Right renal cortex interstitium (tissue), 3 donors: ENCODE measurements around the gene SCAF4. TPM values are rescaled to one million over a fixed set of nuclear protein-coding genes. Genes with fewer than 3 reads are reported as not detected.
A peak's percentile ranks its signal among the peaks of the same experiment; 100 is the strongest.
"Not testable (repeated sequence)": the region's sequence is repeated elsewhere in the genome, so short reads cannot be mapped to it uniquely, and the experiment has no call there.

Source experiments
- DNase-seq, 3 donors: peaks; one replicate each; pipeline ENCODE4 v3.0.0-alpha.2; 2013; ENCODE audit warnings: low read depth in 3 of 3, low spot score in 2 of 3
- polyA plus RNA-seq, 3 donors: library from polyadenylated mRNA; unstranded; fragments of 120-200 nt; gene quantifications; one replicate each; pipeline ENCODE4 v1.2.1, GENCODE V29; 2013; ENCODE audit not compliant: insufficient read length in 3 of 3

SCAF4 gene
- polyA plus RNA-seq, 3 donors, result 31.9 to 37.5 (median 33.2) TPM

DNA sequence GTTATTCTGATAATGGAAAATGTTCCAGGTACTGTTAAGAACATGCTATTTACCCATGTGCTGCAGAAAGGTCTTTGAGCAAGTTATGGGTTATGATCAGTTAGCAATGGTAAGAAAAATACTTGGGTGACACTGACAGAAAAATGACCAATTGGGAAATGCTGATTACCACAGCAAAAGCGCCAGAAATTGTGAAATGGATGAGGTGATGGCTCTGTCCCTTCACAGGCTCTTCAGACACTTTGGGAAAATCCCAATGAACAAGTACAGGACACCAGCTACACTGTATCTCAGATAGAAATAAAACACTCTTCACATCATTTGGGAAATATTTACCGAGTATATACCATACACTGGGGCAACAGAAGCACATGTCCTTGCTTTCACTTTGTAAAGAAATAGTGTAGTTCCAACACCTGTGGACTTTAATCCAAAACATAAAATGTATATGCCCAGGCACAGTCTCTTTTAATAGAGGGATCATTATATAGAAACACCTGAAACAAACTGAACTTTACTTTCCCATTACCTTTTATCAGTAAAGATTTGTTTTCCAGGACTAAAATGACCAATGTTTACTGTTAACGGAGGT, 58.5 kb downstream of the SCAF4 start:
- DNase-seq, result no peak

DNA sequence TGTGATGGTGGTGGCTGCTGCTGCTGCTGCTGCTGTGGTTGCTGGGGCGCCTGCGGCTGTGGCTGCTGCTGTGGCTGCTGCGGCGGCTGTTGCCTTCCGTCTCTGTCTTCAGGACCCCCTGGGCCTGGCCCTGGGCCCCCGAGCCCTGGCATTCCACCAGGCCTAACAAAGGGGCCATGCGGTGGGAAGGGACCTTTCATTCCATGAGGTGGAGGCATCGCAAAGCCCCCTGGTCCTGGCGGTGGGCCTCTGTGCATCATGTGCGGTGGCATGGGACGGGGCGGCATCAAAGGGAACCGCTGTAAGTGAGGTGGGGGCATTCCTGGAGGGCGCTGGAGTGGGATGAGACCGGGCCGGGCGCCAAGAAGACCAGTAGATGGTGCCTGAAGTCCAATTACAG, 60.0 kb downstream of the SCAF4 start:
- DNase-seq, result no peak

DNA sequence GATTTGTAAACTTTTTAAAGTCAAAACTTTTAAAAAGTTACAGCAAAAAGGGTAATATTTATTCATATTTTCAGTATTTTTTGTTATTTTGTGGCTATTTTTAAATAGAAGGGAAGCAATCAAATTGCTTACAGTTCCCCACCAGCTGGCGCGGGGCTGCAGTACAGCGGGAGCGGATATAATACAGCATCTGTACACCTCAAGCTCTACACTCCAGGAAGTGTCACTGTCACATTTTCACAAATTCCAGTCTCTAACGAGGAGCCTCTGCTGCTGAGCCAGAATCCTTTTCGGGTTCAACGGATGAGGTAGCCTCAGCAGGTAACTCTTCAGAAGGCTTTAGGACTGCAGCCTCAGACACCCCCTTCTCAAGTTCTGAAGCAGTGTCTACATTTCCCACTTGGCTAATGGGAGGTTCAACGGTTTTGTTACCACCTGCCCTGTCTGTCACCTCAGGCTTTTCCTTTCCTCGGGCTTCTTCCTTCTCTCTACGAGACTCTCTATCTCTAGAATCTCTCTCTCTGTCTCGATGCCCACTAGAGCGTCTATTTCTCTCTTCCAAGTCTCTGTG, 60.7 kb downstream of the SCAF4 start:
- DNase-seq, result no peak

DNA sequence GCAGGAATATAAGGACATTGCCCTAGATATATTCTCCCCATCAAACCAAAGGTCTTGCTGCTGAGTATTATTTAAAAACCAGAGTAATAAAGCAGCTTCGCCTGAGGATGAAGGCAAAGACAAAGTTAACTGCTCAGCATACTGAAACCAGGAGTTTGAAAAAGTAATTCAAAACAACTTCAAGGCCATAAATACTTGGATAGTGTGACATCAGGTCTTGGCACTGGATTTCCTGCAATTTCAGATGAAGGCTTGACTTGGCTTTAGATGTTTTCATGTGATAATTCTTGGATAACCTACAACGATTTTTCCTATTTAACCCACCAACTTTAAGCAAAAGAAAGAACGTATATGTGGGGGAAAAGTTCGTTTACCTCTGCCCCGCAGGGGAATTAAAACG, 61.8 kb downstream of the SCAF4 start:
- DNase-seq, result no peak

DNA sequence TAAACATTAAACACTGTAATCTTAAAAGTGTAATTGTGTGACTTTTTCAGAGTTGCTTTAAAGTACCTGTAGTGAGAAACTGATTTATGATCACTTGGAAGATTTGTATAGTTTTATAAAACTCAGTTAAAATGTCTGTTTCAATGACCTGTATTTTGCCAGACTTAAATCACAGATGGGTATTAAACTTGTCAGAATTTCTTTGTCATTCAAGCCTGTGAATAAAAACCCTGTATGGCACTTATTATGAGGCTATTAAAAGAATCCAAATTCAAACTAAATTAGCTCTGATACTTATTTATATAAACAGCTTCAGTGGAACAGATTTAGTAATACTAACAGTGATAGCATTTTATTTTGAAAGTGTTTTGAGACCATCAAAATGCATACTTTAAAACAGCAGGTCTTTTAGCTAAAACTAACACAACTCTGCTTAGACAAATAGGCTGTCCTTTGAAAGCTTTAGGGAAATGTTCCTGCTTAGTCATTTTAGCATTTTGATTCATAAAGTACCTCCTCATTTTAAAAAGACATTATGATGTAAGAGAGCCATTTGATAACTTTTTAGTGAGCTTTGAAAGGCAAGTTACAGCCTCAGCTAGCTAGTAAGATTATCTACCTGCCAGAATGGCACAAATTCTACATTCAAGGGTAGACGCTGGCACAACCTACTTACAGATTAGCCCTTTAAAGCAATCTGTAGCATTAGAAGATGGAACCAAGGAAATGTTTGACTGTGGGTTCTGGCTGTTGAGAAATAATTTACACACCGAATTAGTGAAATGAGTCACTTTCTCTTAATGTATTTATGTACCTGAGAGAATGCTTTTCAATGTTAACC, 63.0 kb downstream of the SCAF4 start:
- DNase-seq, result no peak

DNA sequence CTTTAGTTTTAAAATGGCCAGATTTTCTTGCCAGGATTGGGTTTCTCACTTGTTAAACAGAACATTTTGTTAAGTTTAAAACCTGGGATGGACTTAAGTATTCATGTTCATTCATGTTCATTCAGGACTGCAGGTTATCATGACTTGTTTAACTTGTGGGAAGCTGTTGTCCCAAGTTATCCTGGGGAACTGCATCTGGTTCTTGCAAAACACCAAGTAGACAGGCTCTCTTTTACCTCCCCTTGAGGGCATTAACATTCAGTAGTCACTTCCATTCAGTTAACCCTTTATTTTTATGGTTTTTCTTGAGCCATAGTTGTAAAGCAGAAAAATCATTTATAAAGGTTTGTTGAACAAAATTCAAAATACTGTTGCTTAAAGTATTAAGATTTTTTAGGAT, 64.3 kb downstream of the SCAF4 start:
- no peak for DNase-seq

DNA sequence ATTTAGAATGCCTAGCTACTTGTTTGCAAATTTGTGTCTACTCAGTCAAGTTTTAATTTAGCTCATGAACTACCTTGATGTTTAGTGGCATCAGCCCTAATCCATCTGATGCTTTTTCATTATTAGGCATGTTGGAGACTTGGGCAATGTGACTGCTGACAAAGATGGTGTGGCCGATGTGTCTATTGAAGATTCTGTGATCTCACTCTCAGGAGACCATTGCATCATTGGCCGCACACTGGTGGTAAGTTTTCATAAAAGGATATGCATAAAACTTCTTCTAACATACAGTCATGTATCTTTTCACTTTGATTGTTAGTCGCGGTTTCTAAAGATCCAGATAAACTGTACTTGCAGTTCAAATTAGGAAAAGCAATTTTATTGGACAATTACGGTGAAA, 64.8 kb downstream of the SCAF4 start:
- no peak for DNase-seq

DNA sequence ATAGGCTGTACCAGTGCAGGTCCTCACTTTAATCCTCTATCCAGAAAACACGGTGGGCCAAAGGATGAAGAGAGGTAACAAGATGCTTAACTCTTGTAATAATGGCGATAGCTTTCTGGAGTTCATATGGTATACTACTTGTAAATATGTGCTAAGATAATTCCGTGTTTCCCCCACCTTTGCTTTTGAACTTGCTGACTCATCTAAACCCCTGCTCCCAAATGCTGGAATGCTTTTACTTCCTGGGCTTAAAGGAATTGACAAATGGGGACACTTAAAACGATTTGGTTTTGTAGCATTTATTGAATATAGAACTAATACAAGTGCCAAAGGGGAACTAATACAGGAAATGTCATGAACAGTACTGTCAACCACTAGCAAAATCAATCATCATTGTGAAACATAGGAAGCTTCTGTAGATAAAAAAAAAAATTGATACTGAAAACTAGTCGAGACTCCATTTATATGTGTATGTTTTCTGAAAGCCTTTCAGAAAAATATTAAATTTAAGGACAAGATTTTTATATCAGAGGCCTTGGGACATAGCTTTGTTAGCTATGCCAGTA, 65.4 kb downstream of the SCAF4 start:
- no peak for DNase-seq

DNA sequence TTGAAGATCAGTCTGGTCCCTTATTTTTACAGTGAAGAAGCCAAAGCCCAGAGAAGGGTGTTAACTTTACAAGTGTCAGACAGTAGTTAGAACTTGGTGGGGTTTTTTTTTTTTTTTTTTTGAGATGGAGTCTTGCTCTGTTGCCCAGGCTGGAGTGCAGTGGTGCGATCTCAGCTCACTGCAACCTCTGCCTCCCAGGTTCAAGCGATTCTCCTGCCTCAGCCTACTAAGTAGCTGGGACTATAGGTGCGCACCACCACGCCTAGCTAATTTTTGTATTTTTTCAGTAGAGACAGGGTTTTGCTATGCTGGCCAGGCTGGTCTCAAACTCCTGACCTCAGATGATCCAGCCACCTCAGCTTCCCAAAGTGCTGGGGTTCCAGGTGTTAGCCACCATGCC, 66.0 kb downstream of the SCAF4 start:
- DNase-seq, result not testable (repeated sequence)

DNA sequence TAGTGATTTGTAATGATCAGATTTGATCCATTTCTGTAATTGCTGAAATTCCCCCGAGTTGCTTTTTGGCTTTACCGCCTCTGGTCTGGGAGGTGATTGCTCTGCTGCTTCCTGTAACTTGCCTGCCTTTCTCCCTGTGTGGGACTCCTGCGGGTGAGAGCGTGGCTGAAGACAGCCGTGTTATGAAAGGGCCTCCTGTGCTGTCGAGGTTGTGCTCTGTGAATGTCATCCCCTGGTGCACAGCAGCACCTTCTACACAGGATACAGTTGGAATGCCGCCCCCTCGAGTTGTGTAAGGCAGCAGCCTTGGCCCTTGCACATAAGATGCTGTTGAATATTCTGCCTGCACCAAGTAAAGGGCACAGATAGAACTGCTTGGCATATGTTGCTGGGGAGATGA, 66.5 kb downstream of the SCAF4 start:
- DNase-seq, result no peak

DNA sequence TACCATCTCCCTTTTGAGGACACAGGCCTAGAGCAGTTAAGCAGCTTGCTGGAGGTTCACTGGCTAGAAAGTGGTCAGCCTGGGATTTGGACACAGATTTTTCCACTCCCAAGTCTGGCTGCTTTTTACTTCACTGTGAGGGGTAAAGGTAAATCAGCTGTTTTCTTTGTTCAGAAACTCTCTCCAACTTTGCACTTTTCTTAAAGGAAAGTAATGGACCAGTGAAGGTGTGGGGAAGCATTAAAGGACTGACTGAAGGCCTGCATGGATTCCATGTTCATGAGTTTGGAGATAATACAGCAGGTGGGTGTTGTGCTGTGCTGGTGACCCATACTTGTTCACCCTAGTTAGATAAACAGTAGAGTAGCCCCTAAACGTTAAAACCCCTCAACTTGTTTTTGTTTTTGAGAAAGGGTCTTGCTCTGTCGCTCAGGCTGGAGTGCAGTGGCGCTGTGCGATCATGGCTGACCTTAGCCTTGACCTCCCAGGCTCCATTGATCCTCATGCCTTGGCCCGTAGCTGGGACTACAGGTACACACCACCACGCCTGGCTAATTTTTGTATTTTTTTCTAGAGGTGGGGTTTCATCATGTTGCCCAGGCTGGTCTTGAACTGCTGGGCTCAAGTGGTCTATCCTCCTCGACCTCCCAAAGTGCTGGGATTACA, 68.2 kb downstream of the SCAF4 start:
- no peak for DNase-seq

DNA sequence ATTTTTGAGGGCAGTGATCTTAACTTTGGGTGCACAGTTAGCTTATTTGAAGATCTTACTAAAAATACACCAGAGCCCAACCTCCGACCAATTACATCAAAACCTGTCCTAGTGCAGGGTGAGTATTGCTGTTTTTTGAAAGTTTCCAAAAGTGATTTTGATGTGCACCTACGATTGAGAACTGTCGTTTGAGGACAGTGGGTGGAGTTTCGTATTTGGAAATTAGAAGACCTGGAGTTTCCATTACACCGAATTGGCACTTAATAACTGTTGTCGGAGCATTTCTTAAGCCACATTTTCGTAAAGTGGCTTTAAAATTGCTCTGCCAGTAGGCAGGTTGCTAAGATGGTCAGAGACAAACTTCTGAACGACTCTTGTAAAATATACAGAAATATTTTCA, 71.3 kb downstream of the SCAF4 start:
- DNase-seq, result no peak

DNA sequence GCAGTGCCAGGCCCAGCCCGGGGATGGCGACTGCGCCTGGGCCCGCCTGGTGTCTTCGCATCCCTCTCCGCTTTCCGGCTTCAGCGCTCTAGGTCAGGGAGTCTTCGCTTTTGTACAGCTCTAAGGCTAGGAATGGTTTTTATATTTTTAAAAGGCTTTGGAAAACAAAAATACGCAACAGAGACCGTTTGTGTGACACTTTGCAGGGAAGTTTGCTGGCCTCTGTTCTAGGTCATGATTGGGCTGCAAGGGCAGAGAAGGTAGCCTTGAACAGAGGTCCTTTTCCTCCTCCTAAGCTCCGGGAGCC, 71.7 kb downstream of the SCAF4 start:
- DNase-seq, result peak in 2 of 3 donors; percentile 23

DNA sequence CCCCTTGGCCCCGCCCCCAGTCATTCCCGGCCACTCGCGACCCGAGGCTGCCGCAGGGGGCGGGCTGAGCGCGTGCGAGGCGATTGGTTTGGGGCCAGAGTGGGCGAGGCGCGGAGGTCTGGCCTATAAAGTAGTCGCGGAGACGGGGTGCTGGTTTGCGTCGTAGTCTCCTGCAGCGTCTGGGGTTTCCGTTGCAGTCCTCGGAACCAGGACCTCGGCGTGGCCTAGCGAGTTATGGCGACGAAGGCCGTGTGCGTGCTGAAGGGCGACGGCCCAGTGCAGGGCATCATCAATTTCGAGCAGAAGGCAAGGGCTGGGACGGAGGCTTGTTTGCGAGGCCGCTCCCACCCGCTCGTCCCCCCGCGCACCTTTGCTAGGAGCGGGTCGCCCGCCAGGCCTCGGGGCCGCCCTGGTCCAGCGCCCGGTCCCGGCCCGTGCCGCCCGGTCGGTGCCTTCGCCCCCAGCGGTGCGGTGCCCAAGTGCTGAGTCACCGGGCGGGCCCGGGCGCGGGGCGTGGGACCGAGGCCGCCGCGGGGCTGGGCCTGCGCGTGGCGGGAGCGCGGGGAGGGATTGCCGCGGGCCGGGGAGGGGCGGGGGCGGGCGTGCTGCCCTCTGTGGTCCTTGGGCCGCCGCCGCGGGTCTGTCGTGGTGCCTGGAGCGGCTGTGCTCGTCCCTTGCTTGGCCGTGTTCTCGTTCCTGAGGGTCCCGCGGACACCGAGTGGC, 72.2 kb downstream of the SCAF4 start, which contains the start of gene SOD1:
Gene SOD1, plus strand, starts transcription at position 158 of the 723 bp plus-strand sequence. Its CDS starts 77 bp downstream, at position 235.
- peak; percentile 74 to 88 (median 81) for DNase-seq

DNA sequence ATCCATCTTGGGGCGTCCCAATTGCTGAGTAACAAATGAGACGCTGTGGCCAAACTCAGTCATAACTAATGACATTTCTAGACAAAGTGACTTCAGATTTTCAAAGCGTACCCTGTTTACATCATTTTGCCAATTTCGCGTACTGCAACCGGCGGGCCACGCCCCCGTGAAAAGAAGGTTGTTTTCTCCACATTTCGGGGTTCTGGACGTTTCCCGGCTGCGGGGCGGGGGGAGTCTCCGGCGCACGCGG, 72.7 kb downstream of the SCAF4 start:
- peak in 1 of 3 donors; percentile 40 for DNase-seq

DNA sequence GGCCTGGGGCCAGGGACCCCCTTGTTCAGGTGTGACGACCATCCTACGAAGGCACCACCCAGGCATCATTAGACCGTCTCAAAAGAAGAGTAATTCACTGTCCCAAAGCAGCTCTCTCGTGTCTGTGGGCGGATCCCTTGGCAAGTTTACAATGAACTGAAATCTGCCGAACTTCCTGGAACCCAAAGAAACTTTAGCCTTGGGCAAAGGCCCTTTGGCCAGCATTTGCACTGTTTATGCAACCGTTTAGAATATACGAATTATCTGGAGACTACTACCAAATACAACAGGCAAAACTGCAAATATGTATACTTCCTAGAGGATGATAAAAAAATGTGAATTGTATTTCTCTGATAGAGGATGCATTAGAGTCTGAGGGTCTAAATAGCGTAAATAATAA, 73.9 kb downstream of the SCAF4 start:
- no peak for DNase-seq

DNA sequence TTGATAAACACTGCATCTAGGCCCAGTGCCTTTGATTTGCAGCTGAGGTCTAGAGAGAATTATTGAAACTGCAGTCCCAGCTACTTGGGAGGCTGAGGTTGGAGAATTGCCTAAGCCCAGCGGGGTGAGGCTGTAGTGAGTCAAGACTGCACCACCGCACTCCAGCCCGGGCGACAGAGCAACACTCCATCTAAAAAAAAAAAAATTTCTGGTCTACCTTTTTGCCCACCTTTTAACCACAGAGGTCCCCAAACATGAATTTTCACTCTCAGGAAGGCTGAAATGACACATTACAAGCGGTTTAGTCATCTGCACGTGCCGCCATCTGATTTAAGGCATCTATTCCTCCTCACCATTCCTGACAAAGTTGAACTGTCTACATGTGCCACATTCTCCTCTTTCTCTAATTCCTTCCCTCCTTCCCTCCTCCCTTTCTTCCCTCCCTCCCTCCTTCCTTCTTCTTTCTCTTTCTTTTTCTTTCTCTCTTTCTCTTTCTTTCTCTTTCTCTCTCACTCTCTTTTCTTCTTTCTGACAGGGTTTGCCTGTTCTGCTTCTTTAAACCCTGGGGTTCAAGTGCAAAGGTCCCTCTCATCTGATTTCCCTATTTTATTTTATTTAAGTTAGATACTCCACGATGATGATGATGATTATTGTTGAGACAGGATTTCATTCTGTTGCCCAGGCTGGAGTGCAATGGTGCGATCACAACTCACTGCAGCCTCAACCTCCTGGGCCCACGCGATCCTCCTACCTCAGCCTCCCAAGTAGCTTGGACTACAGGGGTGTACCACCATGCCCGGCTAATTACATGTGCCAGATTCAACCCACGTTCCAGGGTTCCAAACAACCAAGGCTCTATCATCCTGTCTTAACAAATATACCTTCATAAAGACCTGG, 75.5 kb downstream of the SCAF4 start:
- no peak for DNase-seq

DNA sequence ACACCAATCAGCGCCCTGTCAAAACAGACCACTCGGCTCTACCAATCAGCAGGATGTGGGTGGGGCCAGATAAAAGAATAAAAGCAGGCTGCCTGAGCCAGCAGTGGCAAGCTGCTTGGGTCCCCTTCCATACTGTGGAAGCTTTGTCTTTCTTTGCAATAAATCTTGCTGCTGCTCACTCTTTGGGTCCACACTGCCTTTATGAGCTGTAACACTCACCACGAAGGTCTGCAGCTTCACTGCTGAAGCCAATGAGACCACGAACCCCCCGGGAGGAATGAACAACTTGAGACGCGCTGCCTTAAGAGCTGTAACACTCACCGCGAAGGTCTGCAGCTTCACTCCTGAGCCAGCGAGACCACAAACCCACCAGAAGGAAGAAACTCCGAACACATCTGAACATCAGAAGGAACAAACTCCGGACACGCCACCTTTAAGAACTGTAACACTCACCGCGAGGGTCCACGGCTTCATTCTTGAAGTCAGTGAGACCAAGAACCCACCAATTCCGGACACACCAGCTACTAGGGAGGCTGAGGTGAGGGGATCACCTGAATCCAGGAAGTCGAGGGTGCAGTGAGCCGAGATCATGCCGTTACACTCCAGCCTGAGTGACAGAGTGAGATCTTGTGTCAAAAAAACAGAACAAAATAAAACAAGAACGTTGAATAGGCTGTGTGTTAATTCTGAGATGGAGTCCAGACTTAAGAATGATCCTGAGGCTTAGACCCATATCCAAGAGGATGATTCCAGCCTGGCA, 76.9 kb downstream of the SCAF4 start:
- DNase-seq, result not testable (repeated sequence)

DNA sequence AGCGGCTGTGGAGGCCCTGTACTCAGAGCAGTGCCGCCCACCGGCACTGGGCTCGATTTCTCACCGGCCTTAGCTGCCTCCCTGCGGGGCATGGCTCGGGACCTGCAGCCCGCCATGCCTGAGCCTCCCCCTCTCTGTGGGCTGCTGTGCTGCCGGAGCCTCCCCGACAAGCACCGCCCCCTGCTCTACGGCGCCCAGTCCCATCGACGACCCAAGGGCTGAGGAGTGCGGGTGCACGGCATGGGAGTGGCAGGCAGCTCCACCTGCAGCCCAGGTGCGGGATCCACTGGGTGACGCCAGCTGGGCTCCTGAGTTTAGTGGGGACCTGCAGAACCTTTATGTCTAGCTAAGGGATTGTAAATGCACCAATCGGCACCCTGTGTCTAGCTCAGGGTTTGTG, 77.6 kb downstream of the SCAF4 start:
- DNase-seq, result no peak
